Endodermal cell (in vitro differentiated cells): ENCODE data around the gene LRRN4CL. TPM values are rescaled to one million over a fixed set of nuclear protein-coding genes. Genes with fewer than 3 reads are reported as not detected.

Experiments
- DNase-seq: peaks from one replicate; pipeline ENCODE4 v3.0.0-alpha.2; 2017
- H3K27ac ChIP-seq: 2 replicates; pipeline ENCODE4 v1.5.1; 2013; ENCODE audit warnings: mild to moderate bottlenecking, low read depth, low read length, moderate library complexity
- H3K27me3 ChIP-seq: 2 replicates; pipeline ENCODE4 v1.6.1; 2013; ENCODE audit warnings: mild to moderate bottlenecking, low read length, moderate library complexity; ENCODE audit not compliant: insufficient read depth, control insufficient read depth, poor library complexity, severe bottlenecking
- H3K36me3 ChIP-seq: 2 replicates; pipeline ENCODE4 v1.7.0; 2013; ENCODE audit warnings: mild to moderate bottlenecking, low read length, moderate library complexity; ENCODE audit not compliant: control insufficient read depth, insufficient read depth
- H3K4me1 ChIP-seq: one replicate; pipeline ENCODE4 v1.7.0; 2013; ENCODE audit warnings: low read length; ENCODE audit not compliant: control insufficient read depth, insufficient read depth
- H3K4me3 ChIP-seq: 2 replicates; pipeline ENCODE4 v1.5.1; 2013; ENCODE audit warnings: mild to moderate bottlenecking, low read length, moderate library complexity
- H3K9ac ChIP-seq: 2 replicates; pipeline ENCODE4 v1.6.1; 2013; ENCODE audit warnings: mild to moderate bottlenecking, low read length, moderate library complexity; ENCODE audit not compliant: poor library complexity, severe bottlenecking; ENCODE audit errors: extremely low read depth
- H3K9me3 ChIP-seq: 2 replicates; pipeline ENCODE4 v1.6.1; 2013; ENCODE audit warnings: mild to moderate bottlenecking, low read length, moderate library complexity; ENCODE audit not compliant: control insufficient read depth
- H3K27ac Mint-ChIP-seq: 2 replicates; pipeline ENCODE4 v1.8.0; 2020; ENCODE audit warnings: mixed read lengths
- H3K27me3 Mint-ChIP-seq: 2 replicates; pipeline ENCODE4 v1.8.0; 2021; ENCODE audit warnings: mild to moderate bottlenecking, mixed read lengths; ENCODE audit not compliant: insufficient read depth
- H3K36me3 Mint-ChIP-seq: 2 replicates; pipeline ENCODE4 v1.8.0; 2020; ENCODE audit warnings: low read depth, mixed read lengths
- H3K4me1 Mint-ChIP-seq: 2 replicates; pipeline ENCODE4 v1.8.0; 2020; ENCODE audit warnings: mixed read lengths
- H3K4me3 Mint-ChIP-seq: 2 replicates; pipeline ENCODE4 v1.8.0; 2020; ENCODE audit warnings: mild to moderate bottlenecking, moderate library complexity, mixed read lengths
- H3K9me3 Mint-ChIP-seq: 2 replicates; pipeline ENCODE4 v1.8.0; 2020; ENCODE audit warnings: mild to moderate bottlenecking, mixed read lengths
- CTCF ChIP-seq: fragments of 200-600 bp; sonication (generic); conservative IDR thresholded peaks from 2 replicates; pipeline ENCODE4 v1.5.0; 2021; ENCODE audit warnings: antibody characterized with exemption, mild to moderate bottlenecking
- WGBS, 2 experiments: methylation state at CpG; one replicate each; pipeline versions ENCODE4 v1.1.5 to v1.1.7; 2013; ENCODE audit warnings: missing lambda C conversion rate in 2 of 2, mixed read lengths in 1 of 2; ENCODE audit not compliant: insufficient coverage in 1 of 2, insufficient read length in 1 of 2; 5-methylcytosine and 5-hydroxymethylcytosine counted together
- total RNA-seq, 2 donors: library from RNA; stranded (reverse); fragmentation: NEBNext Ultra II Directional in 1 of 2; extraction: Animal tissue kit (Norgen Biotek cat#: 25700) in 1 of 2; gene quantifications; 2 replicates in 1 of 2; 3 replicates in 1 of 2; pipeline ENCODE4 v1.2.1, GENCODE V29; 2021

LRRN4CL gene
- total RNA-seq, 2 donors from 2014 or later: 0.55 to 0.99 TPM

GRCh38 chr11:62708392-62708791, 19.1 kb upstream of the LRRN4CL start:
- H3K27ac ChIP-seq: no peak overlapping the region
- H3K36me3 ChIP-seq: peaks cover 57% of the 10 kb centered on the region
- peak overlapping the region; percentile 88 for H3K4me3 ChIP-seq
- Mint-ChIP-seq H3K27me3 (no peaks in the 10 kb centered on the region), H3K27ac (peak overlapping the region; percentile 97), H3K4me3 (peak overlapping the region; percentile 73), H3K9me3 (no peaks in the 10 kb centered on the region), H3K36me3 (peaks cover 31% of the 10 kb centered on the region), H3K4me1 (peaks cover 42% of the 10 kb centered on the region)
- DNase-seq: no peak
- H3K9me3 ChIP-seq: no peaks in the 10 kb centered on the region
- no peak for TF ChIP-seq CTCF
- peaks cover 27% of the 10 kb centered on the region for H3K4me1 ChIP-seq
- 81 to 85% methylated on average over 5 of the region's 5 CpGs for WGBS, 2 experiments
- H3K27me3 ChIP-seq: no peaks in the 10 kb centered on the region
- H3K9ac ChIP-seq: peak overlapping the region; percentile 84

- Mint-ChIP-seq H3K4me1 (peaks cover 40% of the 10 kb centered on the region), H3K27me3 (no peaks in the 10 kb centered on the region), H3K4me3 (peak within 1 kb of the TSS; percentile 83), H3K9me3 (no peaks in the 10 kb centered on the region), H3K36me3 (peaks cover 25% of the 10 kb centered on the region), H3K27ac (peak within 1 kb of the TSS; percentile 97)
- Histone ChIP-seq H3K36me3 (peaks cover 52% of the 10 kb centered on the region), H3K4me1 (peaks cover 27% of the 10 kb centered on the region), H3K9ac (peak within 1 kb of the TSS; percentile 48), H3K9me3 (no peaks in the 10 kb centered on the region), H3K27me3 (no peaks in the 10 kb centered on the region), H3K4me3 (peak within 1 kb of the TSS; percentile 97), H3K27ac (peak within 1 kb of the TSS; percentile 81)
- DNase-seq: peak; percentile 99
- TF ChIP-seq CTCF: no peak
- 29 to 38% methylated on average over 8 to 9 of the region's 10 CpGs for whole genome bisulfite sequencing, 2 experiments
These were observed 18.0 kb upstream of the LRRN4CL start, which contains the start of the genes BSCL2 and GNG3 for GRCh38 chr11:62707277-62707861. BSCL2 (minus strand) TSS chr11:62707424; CDS start chr11:62707195, 229 bp downstream. GNG3 (plus strand) TSS chr11:62707676; CDS start chr11:62708296, 620 bp downstream.

GRCh38 chr11:62706850-62707247, 17.5 kb upstream of the LRRN4CL start:
- 21 to 44% methylated on average over 3 to 8 of the region's 8 CpGs for WGBS, 2 experiments
- no peaks in the 10 kb centered on the region for H3K9me3 Mint-ChIP-seq
- TF ChIP-seq CTCF: no peak
- no peaks in the 10 kb centered on the region for H3K27me3 Mint-ChIP-seq
- peak overlapping the region; percentile 94 for H3K27ac Mint-ChIP-seq
- peak overlapping the region; percentile 83 for H3K4me3 Mint-ChIP-seq
- no peaks in the 10 kb centered on the region for H3K27me3 ChIP-seq
- peak overlapping the region; percentile 97 for H3K4me3 ChIP-seq
- peaks cover 27% of the 10 kb centered on the region for H3K36me3 Mint-ChIP-seq
- peak overlapping the region; percentile 48 for H3K9ac ChIP-seq
- H3K36me3 ChIP-seq: peaks cover 52% of the 10 kb centered on the region
- peaks cover 27% of the 10 kb centered on the region for H3K4me1 ChIP-seq
- no peak for DNase-seq
- H3K9me3 ChIP-seq: no peaks in the 10 kb centered on the region
- H3K27ac ChIP-seq: peak overlapping the region; percentile 81
- peaks cover 40% of the 10 kb centered on the region for H3K4me1 Mint-ChIP-seq
